Uterus (tissue), 2 donors: ENCODE results near the gene TRIP12.
"Not testable (repeated sequence)": the region's sequence is repeated elsewhere in the genome, so short reads cannot be mapped to it uniquely, and the experiment has no call there.

Experiments
- POLR2A ChIP-seq, 2 donors: fragments of 450-650 bp; IDR thresholded peaks; one replicate each; pipeline ENCODE4 v1.6.1; 2016; ENCODE audit warnings: antibody characterized with exemption in 2 of 2, mild to moderate bottlenecking in 1 of 2, moderate library complexity in 1 of 2
- TF ChIP-seq, protein P1 (sequence below), 4 experiments: fragments of 200-600 bp in 2 of 4; fragments of 450-650 bp in 2 of 4; sonication (generic) in 2 of 4; IDR thresholded peaks; one replicate each; pipeline ENCODE4 v1.5.1; 2016 to 2019; ENCODE audit warnings: antibody characterized with exemption in 4 of 4, mild to moderate bottlenecking in 2 of 4, moderate library complexity in 1 of 4

GRCh38 chr2:229786289-229786688, 135.5 kb downstream of the TRIP12 start:
- TF ChIP-seq, protein P1, sequence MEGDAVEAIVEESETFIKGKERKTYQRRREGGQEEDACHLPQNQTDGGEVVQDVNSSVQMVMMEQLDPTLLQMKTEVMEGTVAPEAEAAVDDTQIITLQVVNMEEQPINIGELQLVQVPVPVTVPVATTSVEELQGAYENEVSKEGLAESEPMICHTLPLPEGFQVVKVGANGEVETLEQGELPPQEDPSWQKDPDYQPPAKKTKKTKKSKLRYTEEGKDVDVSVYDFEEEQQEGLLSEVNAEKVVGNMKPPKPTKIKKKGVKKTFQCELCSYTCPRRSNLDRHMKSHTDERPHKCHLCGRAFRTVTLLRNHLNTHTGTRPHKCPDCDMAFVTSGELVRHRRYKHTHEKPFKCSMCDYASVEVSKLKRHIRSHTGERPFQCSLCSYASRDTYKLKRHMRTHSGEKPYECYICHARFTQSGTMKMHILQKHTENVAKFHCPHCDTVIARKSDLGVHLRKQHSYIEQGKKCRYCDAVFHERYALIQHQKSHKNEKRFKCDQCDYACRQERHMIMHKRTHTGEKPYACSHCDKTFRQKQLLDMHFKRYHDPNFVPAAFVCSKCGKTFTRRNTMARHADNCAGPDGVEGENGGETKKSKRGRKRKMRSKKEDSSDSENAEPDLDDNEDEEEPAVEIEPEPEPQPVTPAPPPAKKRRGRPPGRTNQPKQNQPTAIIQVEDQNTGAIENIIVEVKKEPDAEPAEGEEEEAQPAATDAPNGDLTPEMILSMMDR (IDR thresholded peaks at IDR 0.05) = not testable (repeated sequence)
- TF ChIP-seq POLR2A (IDR thresholded peaks at IDR 0.05) = not testable (repeated sequence)
